ENCODE data around the gene CTCFL.

DNA sequence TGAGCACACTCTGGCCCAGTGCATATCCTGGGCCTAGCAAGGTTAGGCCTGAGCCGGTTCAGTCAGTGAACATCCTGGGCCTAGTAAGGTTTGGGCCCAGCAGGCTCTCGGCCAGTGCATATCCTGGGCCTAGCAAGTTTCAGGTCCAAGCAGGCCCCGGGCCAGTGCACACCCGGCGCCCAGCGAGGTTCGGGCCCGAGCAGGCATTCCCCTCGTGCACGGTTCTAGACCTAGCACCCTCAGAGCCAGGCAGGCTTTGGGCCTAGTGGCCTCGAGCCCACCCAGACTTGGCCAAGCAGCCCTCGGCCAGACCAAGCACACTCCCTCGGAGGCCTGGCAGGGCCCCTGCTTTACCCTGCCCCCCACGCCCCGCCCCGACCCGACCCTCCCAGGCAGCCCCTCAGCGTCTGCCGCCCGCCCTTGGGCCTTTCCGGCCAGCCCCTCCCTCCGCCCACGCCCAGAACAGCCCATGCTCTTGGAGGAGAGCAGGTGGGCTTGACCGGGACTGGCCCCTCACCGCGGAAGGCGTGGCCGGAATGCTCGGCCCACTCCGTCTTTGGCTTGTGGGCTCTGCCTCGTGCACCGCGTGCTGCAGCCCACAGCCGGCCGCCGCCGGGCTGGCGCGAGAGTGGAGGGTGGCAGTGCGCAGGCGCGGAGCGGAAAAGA lies at the start of gene CTCFL:
- TF ChIP-seq, protein P1, sequence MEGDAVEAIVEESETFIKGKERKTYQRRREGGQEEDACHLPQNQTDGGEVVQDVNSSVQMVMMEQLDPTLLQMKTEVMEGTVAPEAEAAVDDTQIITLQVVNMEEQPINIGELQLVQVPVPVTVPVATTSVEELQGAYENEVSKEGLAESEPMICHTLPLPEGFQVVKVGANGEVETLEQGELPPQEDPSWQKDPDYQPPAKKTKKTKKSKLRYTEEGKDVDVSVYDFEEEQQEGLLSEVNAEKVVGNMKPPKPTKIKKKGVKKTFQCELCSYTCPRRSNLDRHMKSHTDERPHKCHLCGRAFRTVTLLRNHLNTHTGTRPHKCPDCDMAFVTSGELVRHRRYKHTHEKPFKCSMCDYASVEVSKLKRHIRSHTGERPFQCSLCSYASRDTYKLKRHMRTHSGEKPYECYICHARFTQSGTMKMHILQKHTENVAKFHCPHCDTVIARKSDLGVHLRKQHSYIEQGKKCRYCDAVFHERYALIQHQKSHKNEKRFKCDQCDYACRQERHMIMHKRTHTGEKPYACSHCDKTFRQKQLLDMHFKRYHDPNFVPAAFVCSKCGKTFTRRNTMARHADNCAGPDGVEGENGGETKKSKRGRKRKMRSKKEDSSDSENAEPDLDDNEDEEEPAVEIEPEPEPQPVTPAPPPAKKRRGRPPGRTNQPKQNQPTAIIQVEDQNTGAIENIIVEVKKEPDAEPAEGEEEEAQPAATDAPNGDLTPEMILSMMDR (IDR thresholded peaks at IDR 0.05; ENCODE audit: extremely low read depth in 1 of 2, insufficient read depth in 1 of 2, low read depth in 1 of 2, low read length in 2 of 2), result no peak
- no peak for TF ChIP-seq POLR2A (IDR thresholded peaks at IDR 0.05; ENCODE audit: low read depth, low read length)
- TF ChIP-seq, protein P2, sequence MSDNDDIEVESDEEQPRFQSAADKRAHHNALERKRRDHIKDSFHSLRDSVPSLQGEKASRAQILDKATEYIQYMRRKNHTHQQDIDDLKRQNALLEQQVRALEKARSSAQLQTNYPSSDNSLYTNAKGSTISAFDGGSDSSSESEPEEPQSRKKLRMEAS (IDR thresholded peaks at IDR 0.05; ENCODE audit: insufficient read depth, insufficient read length), result no peak
- no peak for TF ChIP-seq POLR2AphosphoS5 (IDR thresholded peaks at IDR 0.05; ENCODE audit: insufficient read depth, low read depth, low read length)
- TF ChIP-seq FOS (IDR thresholded peaks at IDR 0.05; ENCODE audit: borderline replicate concordance, insufficient read depth, low read length), result no peak
- TF ChIP-seq EZH2 (IDR thresholded peaks at IDR 0.05; ENCODE audit: borderline replicate concordance, low read depth, low read length, severe bottlenecking), result no peak
- TF ChIP-seq MYC (IDR thresholded peaks at IDR 0.05; ENCODE audit: low read depth, low read length), result no peak
- no peak for TF ChIP-seq JUN (IDR thresholded peaks at IDR 0.05; ENCODE audit: borderline replicate concordance, insufficient read depth, insufficient read length, low read depth)
- TF ChIP-seq GATA2 (IDR thresholded peaks at IDR 0.05; ENCODE audit: insufficient read depth, insufficient read length, low read depth, low read length), result no peak

Measured in endothelial cell of umbilical vein (primary cell).